Measurements from ENCODE around the gene MRPL10. TPM values are rescaled to one million over a fixed set of nuclear protein-coding genes. Genes with fewer than 3 reads are reported as not detected.

Gene MRPL10
- total RNA-seq, 1 experiment from 2014 or later = 67.2 TPM

GRCh38 chr17:47836601-47837000 lies 5.3 kb upstream of the MRPL10 start:
- no peaks in the 10 kb centered on the region for H3K9me3 ChIP-seq (ENCODE audit: control insufficient read depth, low read depth, low read length)
- H2BK20ac ChIP-seq (ENCODE audit: low read depth, low read length, poor library complexity, severe bottlenecking) = no peak overlapping the region
- peaks cover 2% of the 10 kb centered on the region; the same call in 1 of the 2 replicates for H3K27me3 Mint-ChIP-seq (ENCODE audit: low read depth)
- H4K8ac ChIP-seq (replicated peaks; ENCODE audit: insufficient read length, low read depth, low read length) = no peak overlapping the region
- peaks cover 0 to 20% (median 13%) of the 10 kb centered on the region in 3 experiments; a peak in 6 of 7 replicates for H3K36me3 Mint-ChIP-seq (ENCODE audit: insufficient read depth in 1 of 3, low read depth in 3 of 3)
- no peak for DNase-seq
- WGBS (ENCODE audit: extremely low coverage, insufficient read length, low lambda C conversion rate) = no CpG with 5 or more reads among the region's 6 CpGs
- H3K27me3 ChIP-seq (ENCODE audit: insufficient read depth, low read length) = no peaks in the 10 kb centered on the region
- H2BK12ac ChIP-seq (ENCODE audit: insufficient read length, low read depth, low read length) = no peak overlapping the region
- H3K27ac ChIP-seq (ENCODE audit: insufficient read length, low read depth, low read length) = no peak overlapping the region
- no peak overlapping the region for H3K4me3 Mint-ChIP-seq
- no peak overlapping the region for H3K18ac ChIP-seq (ENCODE audit: insufficient read length, low read depth, low read length)
- no peak overlapping the region for H3K27ac Mint-ChIP-seq
- H3K79me2 ChIP-seq (ENCODE audit: insufficient read depth, low read length) = no peaks in the 10 kb centered on the region; the same call in 1 of the 2 replicates
- no peak overlapping the region for H3T11ph ChIP-seq (ENCODE audit: low read length)
- no peaks in the 10 kb centered on the region for H3K79me1 ChIP-seq (ENCODE audit: insufficient read depth, low read depth, low read length, poor library complexity, severe bottlenecking)
- TF ChIP-seq CTCF (conservative IDR thresholded peaks at IDR 0.05) = no peak
- H3K9ac ChIP-seq (ENCODE audit: extremely low read depth, insufficient read length, low read length) = no peak overlapping the region
- no peaks in the 10 kb centered on the region; a peak in 1 of 5 replicates for H3K9me3 Mint-ChIP-seq
- no peak overlapping the region for H3K4ac ChIP-seq (ENCODE audit: low read depth, low read length)
- H2AFZ ChIP-seq (ENCODE audit: low read length) = no peak overlapping the region
- H3K23ac ChIP-seq (ENCODE audit: insufficient read length, low read depth, low read length) = no peak overlapping the region
- no peaks in the 10 kb centered on the region; the same call in 1 of the 2 replicates for H3K4me1 ChIP-seq (ENCODE audit: insufficient read depth, low read length)
- H3K23me2 ChIP-seq (ENCODE audit: insufficient read length, low read depth, low read length, poor library complexity, severe bottlenecking) = peaks cover 5% of the 10 kb centered on the region
- H2BK15ac ChIP-seq (ENCODE audit: low read depth, low read length) = no peak overlapping the region
- H3K56ac ChIP-seq (ENCODE audit: insufficient read length, low read depth, low read length) = no peak overlapping the region
- H2BK120ac ChIP-seq (ENCODE audit: low read depth, low read length, poor library complexity, severe bottlenecking) = no peak overlapping the region
- H3K14ac ChIP-seq (ENCODE audit: insufficient read depth, low read length) = no peak overlapping the region
- H2AK5ac ChIP-seq (ENCODE audit: insufficient read length, low read length) = no peak overlapping the region
- no peak overlapping the region for H4K91ac ChIP-seq (ENCODE audit: insufficient read length, low read depth, low read length)
- no peak overlapping the region for H4K5ac ChIP-seq (ENCODE audit: insufficient read length, low read depth, low read length)
- H3K4me1 Mint-ChIP-seq = peaks cover 17 to 19% of the 10 kb centered on the region in 2 experiments
- no peak overlapping the region for H2BK5ac ChIP-seq (ENCODE audit: insufficient read length, low read length)
- H4K20me1 ChIP-seq (ENCODE audit: control insufficient read depth, insufficient read depth, insufficient read length) = no peaks in the 10 kb centered on the region
- no peak overlapping the region for H3K4me2 ChIP-seq (ENCODE audit: insufficient read depth, insufficient read length, low read length)

Data from H9 (cell line).